Cerebellar nuclear complex (tissue), 1 donor: ENCODE results near the gene NGFR.
"Not testable (repeated sequence)": the region's sequence is repeated elsewhere in the genome, so short reads cannot be mapped to it uniquely, and the experiment has no call there.

Experiments used
- DNase-seq, 2 experiments: peaks; one replicate each; lab custom pipeline; 2025; lab: John Stamatoyannopoulos, UW

Gene NGFR

DNA sequence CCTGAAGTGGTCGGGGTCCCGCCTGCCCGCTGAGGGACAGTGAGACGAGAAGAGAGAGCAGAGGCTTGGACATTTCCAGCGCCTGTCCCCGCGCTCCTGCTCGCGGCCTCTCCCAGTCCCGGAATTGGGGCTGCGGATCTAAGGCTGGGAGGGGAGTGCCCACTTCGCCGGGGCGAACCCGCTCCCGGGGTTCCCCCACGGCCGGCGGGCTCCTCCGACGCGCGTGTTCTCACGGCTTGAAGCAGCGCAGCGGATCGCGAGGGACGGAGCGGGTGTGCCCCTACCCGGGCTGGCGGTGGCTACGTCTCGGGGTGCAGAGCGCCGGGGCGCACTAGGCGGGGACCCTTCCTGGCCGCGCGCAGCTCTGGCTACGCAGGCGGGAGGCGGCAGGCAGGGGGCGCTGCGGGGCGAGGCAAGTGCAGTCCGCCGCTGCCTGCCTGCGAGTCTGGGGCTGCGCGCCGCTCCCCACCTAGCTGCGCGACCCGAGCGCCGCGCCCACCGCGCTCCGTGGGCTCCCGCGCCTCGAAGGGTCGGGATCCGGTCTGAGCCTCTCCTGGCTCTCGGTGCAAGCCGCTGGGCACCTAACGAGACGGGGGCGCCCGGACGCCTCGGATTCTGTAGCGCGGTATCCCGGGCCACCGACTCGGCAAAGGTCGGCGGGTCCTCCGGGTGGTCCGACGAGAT lies 1.2 kb downstream of the NGFR start:
- peak in 1 of 2 experiments; percentile 12 for DNase-seq

DNA sequence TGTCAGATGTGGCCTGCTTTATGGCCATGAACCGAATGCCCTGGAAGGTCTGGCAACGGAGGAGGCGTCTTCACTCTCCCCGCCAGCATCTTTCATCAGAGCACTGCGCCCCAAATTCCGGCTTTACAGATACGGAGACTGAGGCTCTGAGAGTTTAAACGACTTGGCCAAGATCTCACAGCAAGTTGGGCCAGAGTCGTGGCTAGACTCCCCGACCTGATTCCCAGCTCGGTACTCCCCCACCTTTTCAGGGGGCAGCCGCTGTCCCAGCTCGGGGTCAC lies 1.7 kb downstream of the NGFR start:
- no peak for DNase-seq

DNA sequence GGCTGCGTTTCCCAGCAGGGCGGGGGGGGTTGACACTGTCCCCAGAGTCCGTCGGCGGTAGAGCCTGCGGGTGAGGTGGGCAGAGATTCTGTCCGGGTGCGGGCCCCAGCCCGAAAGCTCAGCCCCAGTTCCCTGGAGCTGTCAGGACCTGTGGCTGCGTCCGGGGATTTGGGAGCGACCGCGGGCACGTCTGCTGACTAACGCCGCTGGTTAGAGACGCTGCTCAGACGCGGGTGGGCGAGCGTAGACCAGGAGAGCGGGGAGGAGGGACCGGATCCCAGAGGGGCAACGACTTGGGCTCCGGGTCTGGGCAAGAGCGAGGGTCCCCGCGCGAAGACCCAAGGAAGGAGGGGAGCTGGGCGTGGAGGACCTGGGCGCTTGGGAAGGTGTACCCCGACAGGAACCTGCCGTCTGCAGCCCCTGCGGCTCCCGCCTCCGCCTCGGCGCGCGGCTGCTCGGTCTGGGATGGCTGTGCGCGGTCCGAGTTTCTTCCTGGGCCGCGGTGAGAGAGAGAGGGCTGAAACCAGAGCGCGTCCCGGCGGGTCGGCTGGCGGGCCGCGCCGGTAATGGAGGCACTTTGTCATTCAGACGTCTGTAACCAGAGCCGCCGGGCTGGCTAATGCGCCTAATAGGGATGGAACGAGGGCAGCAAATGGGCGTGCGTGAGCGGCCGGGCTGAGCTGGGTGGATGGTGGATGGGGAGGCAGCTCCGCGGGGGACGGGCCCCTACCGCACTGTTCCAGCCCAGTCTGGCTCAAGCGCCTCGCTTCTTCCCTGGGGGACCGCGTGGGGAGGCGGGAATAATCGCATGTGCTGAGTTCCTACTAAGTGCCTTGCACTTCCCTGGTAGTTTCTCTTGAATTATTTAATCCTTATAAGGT lies 2.3 kb downstream of the NGFR start:
- no peak for DNase-seq

DNA sequence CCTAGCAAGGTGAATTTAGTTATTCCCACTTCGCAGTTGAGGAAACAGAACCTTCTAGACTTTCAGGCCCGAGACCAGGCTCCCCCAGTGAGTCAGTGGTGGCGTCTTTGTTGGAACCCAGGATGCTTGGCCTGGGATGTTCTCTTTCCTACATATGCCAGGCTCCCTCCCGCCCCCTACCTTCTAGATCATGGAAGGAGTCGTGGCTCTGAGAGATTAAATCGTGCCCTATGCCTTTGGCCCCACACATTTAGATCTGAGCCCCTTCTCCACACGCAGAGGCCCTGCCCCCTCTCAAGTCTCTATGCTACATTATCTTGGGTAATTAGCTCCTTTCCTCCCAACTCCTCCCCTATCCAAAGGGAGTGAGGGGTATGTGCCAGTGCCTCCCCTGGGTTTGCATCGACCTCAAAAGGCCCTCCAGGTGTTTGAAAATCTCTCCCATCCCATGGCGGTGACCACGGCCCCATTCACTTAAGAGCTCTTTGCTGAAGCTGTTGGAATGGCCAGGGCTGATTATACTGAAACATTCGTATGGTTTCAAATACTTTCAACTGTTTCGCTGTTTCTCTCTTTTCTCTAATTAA lies 3.0 kb downstream of the NGFR start:
- DNase-seq, result no peak

DNA sequence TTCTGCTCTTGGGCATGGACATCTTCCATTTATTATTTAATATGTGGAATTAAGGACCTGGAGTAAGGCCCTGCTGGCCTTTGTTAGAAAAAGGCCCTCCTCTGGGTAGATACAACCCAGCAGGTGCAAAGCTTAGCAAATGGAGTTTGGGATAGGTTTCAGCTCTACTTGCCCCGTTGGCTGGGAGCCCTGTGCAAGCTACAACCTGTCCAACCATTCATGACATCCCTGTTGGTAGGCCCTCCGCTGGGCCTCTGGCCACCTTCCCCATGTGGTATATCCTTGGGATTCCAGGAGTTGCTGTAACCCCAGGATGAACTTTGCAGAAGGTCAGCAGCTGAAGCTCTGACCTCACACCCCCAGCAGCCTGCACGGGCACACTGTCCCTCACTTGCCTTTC lies 6.4 kb downstream of the NGFR start:
- no peak for DNase-seq

DNA sequence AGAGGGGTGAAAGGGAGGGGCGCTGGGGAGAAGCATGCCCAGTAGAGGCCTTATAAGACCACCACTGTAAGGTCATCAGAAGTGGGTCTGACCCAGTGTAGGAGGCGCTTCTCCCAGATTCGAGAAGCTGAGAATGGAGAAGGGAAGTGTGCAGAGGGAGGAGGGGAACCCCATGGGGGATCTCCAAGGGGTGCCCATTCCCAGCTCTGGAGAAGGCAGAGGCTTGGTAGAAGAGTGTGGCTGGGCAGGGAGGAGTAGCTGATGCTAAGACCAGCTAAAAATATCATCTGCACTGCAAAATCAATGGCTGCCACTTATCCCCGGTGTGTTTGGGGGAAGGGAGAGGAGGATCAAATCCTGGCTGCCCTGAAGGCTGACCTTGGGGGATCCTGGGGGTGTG lies 7.2 kb downstream of the NGFR start:
- DNase-seq, result no peak

DNA sequence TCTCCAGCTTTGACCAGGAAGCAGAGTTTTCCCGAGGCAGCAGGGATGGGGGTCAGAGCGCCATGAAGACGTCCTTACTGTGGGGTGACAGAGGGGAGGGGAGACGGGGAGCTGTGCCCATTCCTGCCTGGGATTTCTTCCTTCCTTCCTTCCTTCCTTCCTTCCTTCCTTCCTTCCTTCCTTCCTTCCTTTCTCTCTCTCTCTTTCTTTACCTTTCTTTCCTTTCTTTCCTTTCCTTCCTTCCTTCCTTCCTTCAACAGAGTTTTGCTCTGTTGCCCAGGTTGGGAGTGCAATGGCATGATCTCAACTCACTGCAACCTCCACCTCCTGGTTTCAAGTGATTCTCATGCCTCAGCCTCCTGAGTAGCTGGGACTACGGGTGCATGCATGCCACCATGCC lies 7.6 kb downstream of the NGFR start:
- DNase-seq, result not testable (repeated sequence)

DNA sequence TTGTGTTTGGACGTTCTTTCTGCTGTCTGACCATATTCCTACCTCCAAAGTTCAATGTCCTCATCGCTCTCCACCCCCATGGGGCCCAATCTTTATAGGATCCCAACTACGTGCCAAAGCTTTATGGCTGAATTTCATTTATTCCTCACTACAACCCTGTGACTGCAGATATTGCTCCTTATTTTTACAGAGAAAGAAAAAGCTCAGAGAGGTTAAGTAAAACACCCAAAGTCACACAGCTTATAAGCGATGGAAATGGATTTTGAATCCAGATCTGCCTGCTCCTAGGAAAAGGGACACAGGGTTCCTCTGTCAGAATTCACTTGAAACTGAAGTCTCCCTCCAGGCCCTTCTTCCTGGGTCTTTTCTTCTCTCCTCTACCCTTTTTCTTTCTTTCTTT lies 9.3 kb downstream of the NGFR start:
- no peak for DNase-seq

DNA sequence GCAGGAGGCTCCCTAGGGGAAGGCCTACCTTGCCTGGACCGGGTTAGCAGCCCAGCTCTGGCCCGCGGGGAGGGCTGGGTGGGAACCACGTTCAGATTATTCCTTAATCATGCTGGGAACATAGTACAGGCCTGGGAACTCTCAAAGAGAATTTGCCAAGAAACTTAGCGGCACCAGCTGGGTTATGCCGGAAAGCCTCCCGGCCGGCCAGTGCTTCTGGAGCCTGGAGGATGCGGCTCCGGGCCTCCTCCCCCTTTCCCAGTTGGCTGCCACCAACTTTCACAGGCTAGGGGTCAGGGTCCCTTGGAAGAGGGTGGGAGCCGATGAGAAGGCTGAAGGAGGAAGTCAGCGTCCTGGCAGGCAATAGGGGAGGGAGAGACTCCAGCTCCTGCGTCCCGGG lies 10.8 kb downstream of the NGFR start:
- DNase-seq, result no peak

DNA sequence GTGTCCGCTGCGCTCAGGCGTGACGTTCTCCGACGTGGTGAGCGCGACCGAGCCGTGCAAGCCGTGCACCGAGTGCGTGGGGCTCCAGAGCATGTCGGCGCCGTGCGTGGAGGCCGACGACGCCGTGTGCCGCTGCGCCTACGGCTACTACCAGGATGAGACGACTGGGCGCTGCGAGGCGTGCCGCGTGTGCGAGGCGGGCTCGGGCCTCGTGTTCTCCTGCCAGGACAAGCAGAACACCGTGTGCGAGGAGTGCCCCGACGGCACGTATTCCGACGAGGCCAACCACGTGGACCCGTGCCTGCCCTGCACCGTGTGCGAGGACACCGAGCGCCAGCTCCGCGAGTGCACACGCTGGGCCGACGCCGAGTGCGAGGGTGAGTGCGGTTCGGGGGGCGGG lies 11.2 kb downstream of the NGFR start:
- DNase-seq, result no peak

DNA sequence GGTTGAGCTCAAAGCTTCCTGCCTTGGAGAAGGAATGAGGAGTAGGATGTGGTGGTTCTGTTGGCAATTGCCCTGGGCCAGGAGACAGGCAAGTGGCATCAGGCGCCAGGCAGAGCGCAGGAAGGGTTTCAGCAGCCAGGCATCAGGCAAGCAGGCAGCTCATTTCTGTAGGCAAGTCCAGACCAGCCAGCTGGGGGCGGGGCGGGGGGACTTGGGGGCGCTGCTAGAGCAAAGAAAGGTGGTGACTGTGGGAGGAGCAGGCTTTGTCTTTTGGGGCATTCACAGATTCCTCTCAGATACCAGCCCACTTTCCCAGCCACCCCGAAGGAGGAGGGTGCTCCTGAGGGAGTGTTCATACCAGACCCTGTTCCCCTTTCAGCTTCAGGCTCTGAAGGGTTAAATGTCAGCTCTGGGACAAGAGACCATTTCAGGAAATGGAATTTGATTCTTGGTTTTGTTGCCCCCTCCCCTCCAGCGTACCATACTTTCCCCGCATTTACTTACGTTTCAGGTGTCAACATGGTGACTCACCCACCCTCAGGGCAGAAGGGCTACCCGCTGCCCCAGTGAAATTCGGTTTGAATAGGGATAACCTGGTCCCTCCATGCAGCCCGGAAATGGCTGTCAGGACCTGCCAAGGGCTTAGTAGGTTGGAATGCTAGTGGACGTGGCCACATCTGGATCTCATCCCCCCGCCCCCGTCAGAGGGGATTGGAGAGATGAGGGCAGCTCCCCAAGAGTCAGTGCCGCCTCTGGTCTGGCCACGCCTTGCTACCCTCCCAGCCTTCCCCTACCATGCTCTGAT lies 13.2 kb downstream of the NGFR start:
- no peak for DNase-seq

DNA sequence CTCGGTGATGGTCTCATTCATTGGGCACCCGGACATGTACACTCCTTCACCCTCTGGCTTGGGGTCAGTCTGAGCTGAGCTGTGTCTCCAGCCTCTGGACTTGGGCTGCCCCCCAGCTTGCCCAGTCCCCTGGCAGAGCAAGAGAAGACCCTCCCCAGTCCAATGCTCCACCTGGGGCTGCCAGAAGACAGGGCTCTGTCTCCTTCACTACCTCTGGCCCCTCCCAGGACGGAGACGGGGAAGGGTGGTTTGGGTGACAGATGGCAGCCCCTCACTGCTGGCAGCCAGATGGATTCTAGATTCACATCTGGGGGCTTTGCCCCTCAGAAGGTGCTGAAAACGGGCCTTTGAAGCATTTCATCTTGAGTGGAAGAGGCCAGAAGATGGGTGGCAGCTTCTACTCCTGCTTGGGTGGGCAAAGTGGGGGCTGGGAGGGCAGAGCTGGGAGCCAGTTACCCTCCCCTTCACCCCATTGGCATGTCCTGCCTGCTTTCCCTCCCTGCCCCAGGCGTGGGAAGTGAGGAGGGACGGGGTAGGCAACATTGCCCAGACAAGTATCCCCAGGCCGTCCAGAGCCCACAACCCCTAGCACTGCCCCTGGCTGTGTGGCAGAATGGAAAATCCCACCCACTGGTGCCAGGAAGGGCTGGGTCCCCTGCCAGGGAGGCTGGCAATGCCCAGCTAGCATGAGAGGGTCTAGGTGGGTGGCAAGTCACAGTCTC lies 13.9 kb downstream of the NGFR start:
- DNase-seq, result no peak

DNA sequence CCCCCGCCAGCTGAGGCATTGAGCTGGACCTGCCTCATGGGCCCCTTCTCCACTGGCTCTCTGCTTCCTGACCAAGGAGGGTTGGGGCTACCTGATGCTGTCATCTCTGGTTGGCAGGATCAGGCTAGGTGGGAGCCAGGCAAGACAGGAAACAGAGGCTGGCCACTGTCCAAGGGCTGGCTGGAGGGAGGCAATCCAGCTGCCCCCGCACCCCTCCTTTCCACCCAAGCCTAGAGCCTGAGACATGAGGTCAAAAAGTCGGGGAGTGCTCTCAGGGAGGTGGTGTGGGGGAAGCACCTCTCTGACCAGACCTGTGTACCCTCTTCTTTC lies 14.5 kb downstream of the NGFR start:
- DNase-seq, result no peak

DNA sequence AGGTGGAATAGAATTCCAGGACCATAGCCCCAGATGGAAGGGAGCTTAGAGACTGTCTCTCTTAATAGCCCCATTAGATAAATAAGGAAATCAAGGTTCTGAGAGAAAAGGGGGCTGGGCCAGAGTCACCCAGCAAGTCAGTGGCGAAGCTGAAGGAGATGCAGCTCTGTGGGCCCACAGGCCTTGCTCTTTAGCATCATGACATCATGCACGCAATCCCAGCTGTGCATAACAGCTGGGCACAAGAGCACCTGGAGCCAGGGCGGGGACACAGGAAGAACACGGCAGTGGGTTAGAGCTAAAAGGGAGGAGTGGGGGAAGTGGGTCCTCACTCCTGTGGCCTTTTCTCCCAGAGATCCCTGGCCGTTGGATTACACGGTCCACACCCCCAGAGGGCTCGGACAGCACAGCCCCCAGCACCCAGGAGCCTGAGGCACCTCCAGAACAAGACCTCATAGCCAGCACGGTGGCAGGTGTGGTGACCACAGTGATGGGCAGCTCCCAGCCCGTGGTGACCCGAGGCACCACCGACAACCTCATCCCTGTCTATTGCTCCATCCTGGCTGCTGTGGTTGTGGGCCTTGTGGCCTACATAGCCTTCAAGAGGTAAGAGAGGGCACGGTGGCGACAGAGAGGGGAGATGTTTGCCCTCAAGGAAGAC lies 15.1 kb downstream of the NGFR start:
- DNase-seq, result no peak

DNA sequence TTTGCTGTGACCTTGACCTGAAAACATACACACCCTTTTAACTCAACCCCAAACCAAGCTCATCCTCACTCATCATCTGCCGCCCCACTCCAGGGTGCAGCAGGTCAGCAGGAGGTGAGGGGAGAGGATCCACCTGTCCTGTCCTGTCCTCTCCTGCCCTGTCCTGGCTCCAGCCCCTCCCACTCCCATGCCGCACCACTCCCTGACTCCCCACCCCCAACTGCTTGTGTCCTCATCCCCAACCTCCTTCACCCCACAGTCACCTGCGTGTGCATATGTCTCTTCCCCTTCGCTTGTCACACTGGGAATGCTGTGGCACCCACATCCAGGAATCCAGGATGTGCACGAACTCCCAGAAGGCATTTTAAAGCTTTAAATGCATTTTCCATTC lies 15.6 kb downstream of the NGFR start:
- DNase-seq, result no peak

DNA sequence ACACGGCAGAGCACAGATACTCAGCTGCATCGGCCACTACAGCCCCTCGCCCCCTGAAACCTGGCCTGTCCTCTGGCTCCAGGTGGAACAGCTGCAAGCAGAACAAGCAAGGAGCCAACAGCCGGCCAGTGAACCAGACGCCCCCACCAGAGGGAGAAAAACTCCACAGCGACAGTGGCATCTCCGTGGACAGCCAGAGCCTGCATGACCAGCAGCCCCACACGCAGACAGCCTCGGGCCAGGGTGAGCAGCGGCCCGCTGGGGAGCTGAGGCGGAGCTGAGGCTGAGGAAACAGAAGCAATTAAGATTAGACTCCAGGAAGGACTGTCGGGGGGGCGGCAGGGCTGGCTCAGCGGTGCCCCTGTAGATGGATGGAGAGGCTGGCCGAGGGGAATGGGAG lies 16.7 kb downstream of the NGFR start:
- DNase-seq, result no peak

DNA sequence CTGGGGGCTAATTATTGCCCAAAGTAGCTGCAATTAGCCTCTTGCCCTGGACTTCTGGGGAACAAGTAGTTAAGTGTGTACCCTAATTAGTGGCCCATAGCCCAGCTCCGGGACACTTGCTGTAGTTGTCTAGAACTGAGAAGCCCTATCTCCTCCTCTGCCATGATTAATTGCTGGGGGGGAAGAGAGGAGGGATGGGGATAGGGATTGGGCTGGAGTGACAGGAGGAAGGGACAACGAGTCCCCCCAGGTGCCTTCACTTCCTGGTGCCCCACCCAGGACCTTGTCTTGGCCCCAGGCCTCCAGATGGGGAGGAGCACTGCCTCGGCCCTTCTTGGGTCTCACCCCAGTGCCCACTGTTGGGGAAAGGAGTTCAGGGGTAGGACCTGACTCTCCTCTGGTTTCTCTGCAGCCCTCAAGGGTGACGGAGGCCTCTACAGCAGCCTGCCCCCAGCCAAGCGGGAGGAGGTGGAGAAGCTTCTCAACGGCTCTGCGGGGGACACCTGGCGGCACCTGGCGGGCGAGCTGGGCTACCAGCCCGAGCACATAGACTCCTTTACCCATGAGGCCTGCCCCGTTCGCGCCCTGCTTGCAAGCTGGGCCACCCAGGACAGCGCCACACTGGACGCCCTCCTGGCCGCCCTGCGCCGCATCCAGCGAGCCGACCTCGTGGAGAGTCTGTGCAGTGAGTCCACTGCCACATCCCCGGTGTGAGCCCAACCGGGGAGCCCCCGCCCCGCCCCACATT lies 17.4 kb downstream of the NGFR start:
- DNase-seq, result no peak

DNA sequence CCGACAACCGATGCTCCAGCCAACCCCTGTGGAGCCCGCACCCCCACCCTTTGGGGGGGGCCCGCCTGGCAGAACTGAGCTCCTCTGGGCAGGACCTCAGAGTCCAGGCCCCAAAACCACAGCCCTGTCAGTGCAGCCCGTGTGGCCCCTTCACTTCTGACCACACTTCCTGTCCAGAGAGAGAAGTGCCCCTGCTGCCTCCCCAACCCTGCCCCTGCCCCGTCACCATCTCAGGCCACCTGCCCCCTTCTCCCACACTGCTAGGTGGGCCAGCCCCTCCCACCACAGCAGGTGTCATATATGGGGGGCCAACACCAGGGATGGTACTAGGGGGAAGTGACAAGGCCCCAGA lies 17.9 kb downstream of the NGFR start:
- no peak for DNase-seq

DNA sequence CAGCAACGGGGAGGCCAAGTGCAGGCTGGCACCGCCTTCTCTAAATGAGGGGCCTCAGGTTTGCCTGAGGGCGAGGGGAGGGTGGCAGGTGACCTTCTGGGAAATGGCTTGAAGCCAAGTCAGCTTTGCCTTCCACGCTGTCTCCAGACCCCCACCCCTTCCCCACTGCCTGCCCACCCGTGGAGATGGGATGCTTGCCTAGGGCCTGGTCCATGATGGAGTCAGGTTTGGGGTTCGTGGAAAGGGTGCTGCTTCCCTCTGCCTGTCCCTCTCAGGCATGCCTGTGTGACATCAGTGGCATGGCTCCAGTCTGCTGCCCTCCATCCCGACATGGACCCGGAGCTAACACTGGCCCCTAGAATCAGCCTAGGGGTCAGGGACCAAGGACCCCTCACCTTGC lies 18.5 kb downstream of the NGFR start:
- DNase-seq, result no peak

DNA sequence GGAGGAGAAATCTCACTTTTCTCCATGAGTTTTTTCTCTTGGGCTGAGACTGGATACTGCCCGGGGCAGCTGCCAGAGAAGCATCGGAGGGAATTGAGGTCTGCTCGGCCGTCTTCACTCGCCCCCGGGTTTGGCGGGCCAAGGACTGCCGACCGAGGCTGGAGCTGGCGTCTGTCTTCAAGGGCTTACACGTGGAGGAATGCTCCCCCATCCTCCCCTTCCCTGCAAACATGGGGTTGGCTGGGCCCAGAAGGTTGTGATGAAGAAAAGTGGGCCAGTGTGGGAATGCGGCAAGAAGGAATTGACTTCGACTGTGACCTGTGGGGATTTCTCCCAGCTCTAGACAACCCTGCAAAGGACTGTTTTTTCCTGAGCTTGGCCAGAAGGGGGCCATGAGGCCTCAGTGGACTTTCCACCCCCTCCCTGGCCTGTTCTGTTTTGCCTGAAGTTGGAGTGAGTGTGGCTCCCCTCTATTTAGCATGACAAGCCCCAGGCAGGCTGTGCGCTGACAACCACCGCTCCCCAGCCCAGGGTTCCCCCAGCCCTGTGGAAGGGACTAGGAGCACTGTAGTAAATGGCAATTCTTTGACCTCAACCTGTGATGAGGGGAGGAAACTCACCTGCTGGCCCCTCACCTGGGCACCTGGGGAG lies 19.1 kb downstream of the NGFR start:
- no peak for DNase-seq
